Superior temporal gyrus (tissue), 1 donor: ENCODE measurements around the gene DIS3L2.
"Not testable (repeated sequence)": the region's sequence is repeated elsewhere in the genome, so short reads cannot be mapped to it uniquely, and the experiment has no call there.

Experiments
- DNase-seq: peaks from one replicate; pipeline ENCODE4 v3.0.0-alpha.2; 2016; ENCODE audit errors: extremely low spot score

The DIS3L2 gene

GRCh38 chr2:231928481-231928880 is 33.0 kb upstream of the DIS3L2 start:
- no peak for DNase-seq

- DNase-seq: no peak
These were observed 32.4 kb upstream of the DIS3L2 start for GRCh38 chr2:231928901-231929725.

GRCh38 chr2:231929961-231930592 is 31.4 kb upstream of the DIS3L2 start:
- no peak for DNase-seq

- DNase-seq: no peak
These were observed 30.8 kb upstream of the DIS3L2 start for GRCh38 chr2:231930593-231931281.

DNA sequence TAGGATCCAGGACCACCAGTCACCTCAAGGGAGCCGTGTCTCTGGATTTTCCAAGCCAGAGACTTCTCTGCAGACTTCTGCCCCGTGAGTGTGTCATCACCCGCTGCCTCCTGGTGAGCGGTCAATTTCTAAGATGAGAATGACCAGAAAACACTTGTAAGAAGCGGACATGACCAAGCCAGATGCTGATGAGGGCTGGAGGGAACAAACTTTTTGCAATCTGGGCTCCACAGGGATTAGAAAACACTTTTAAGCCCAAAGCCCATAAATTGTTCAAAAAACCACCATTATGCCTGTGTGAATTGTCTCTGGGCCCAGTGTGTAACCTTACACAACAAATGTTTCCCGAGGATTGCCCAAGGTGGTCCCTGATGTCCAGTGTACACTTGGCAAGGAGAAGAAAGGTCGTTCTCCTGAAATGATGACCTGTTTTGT is 30.0 kb upstream of the DIS3L2 start:
- DNase-seq: no peak

DNA sequence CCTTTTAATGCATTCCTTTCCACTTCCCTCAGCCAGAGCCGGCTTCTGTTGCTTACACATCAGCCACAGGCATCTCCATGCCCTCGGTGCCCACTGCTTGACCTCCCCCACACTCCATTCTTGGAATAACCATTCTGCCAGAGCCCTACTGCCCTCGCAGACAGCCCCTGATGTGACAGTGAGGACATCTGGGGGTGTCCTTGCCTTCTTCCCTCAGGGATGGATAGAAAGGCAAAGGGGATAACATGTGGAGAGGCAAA is 28.9 kb upstream of the DIS3L2 start:
- DNase-seq: no peak

- no peak for DNase-seq
These were observed 28.3 kb upstream of the DIS3L2 start for GRCh38 chr2:231932985-231933915.

GRCh38 chr2:231933916-231934401 is 27.6 kb upstream of the DIS3L2 start:
- DNase-seq: no peak

GRCh38 chr2:231934441-231935206 is 26.9 kb upstream of the DIS3L2 start:
- no peak for DNase-seq

GRCh38 chr2:231935207-231935524 is 26.3 kb upstream of the DIS3L2 start:
- DNase-seq: no peak

DNA sequence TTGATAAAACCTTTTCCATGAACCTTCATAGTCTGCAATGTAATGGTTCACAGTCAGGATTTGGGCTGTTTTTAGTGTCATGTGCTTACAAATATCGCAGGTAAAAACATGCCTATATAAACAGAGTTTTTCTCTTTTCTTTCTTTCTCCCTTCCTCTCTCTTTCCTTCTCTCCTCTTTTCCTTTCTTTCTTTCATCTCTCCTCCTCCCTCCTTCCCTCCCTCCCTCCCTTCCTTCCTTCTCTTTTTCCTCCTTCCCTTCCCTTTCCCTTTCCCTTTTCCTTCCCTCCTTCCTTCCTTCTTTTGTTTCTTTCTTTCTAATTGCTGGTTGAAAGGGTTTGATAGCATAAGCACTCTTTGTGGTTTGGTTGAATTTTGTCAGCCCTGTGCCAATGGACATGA is 25.7 kb upstream of the DIS3L2 start:
- no peak for DNase-seq

DNA sequence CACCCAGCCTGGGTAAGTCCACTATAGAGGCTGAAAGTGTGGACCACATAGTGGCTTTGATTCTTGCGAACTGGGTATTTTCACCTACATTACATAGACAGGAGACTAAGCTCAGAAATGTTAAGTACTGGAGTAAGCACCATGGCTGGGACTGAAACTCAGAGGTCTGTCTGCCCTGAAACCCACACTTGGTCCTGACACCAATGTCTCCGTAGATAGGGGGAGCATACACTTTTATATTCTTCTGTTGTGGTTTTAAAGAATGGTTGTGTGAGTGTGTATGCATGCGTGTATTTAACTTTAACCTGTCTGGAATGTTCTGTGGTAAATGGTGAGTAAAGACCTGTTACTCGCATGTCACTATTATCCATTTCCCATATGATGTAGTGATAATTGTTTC is 25.0 kb upstream of the DIS3L2 start:
- DNase-seq: no peak

GRCh38 chr2:231937057-231937456 is 24.5 kb upstream of the DIS3L2 start:
- no peak for DNase-seq

DNA sequence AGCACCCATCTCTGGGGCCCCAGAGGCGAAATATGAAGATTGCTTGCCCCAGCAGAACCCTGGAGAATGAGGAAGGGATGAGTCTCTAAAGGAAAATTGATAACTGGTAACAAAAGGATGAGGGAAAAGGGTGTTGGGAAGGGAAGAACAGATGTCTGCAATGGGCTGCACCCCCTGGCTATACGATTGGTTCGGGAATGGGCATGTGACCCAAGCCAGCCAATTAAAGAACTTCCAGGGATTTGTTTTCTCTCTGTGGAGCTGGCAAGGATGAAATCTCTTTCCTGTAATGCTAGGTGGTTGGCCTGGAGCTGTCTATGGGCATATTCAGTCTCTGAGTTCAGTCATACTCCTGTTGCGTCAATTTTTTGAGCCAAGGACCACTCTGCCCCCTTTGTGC is 22.5 kb upstream of the DIS3L2 start:
- no peak for DNase-seq

GRCh38 chr2:231940795-231941194 is 20.7 kb upstream of the DIS3L2 start:
- no peak for DNase-seq

DNA sequence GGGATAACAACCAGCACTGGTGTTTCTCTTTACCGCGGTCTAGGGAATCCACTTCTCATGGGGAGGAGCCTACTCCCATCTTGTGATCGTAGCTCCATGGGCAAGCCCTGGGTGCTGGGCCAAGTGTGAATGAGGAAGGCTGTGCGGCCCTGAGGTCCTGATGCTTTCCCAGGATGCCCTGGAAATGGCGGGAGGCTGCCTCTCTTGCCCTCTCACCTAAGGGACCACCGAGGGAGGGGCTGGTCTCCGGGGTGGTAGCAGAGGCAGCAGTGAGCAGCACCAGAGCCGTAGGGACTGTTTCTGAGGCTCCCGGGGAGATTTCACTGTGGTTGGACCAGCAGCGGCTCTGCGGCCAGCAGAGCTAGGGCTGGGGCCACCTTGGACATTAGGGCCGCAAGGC is 19.8 kb upstream of the DIS3L2 start:
- no peak for DNase-seq

DNA sequence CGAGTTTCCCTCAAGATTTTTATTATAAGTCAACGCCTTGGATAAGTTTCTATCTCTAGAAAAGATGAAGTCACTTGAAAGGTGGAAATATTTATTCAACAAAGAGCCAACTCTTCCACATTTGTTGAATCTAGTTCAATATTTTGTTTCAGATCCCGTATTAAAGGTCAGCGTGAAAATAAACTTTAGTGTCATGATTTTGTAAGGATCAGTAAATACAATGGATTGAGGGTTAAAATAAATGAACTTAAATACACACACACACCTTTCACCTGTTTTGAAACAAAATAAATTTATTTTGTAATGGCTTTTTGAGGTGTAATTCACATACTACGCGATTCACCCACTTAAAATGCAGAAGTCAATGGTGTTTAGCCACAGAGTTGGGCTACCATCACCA is 19.3 kb upstream of the DIS3L2 start:
- no peak for DNase-seq

DNA sequence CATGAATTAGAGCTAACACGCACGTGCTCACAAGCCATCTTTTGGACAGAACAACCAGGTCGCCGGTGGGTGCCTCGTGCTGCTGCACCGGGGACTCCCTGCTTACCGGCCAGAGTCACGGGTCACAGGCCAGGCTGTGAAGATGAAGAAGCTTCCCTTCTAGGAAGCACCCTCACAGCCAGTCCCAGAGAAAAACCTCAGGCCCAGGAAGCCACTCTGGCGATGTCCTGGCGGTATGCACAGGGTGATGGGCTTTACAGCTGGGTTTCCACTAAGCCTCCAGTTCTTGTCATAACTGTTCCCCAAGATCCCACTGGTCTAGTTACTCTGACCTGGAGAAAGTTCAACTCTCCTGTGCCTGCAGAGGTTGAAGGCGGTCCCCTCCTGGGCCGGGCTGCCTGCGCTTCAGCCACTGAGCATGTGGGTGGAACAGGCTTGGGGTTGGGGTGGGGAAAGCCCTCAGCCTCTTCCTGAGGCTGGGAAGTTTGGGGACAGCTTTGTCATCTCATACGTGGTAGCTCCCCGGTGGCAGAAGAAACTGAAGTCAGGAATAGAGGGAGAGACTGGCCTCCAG is 15.2 kb upstream of the DIS3L2 start:
- no peak for DNase-seq

DNA sequence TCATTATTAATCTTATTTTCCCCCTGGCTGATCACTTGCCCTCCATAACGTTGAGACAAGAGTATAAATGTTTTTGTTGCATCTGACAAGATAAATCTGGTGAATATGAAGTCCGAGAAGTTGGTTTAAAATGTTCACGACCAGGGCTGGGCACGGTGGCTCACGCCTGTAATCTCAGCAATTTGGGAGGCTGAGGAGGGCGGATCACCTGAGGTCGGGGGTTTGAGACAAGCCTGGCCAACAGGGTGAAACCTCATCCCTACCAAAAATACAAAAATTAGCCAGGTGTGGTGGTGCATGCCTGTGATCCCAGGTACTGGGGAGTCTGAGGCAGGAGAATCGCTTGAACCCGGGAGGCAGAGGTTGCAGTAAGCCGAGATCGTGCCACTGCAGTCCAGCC is 14.4 kb upstream of the DIS3L2 start:
- not testable (repeated sequence) for DNase-seq

DNA sequence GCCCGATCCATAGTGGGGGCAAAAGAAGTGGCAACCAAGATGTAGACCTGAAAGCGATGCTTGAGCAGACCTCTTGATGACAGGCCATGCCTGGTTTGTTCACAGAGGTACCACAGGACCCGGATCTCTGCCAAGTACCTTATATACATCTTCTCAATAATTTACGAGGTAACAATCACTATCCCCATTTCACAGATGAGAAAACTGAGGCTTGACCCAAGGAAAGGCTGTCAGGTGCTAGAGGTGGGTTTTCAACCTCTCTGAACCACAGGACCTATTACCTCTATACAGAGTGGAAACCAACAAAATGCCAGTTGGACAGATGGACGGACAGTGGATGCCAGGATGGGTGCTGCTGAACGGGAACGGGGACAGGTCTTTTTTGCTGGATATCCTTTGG is 13.8 kb upstream of the DIS3L2 start:
- no peak for DNase-seq
